Suprapubic skin (tissue), 4 donors: Measurements from ENCODE around the gene CCDC190. TPM values are rescaled to one million over a fixed set of nuclear protein-coding genes. Genes with fewer than 3 reads are reported as not detected.

ENCODE experiments used
- DNase-seq, 2 donors: peaks; one replicate each; pipeline ENCODE4 v3.0.0-alpha.2; 2019; ENCODE audit warnings: low spot score in 2 of 2
- H3K27ac ChIP-seq: fragments of 200-600 bp; sonication (generic); one replicate; pipeline ENCODE4 v1.5.1; 2019
- H3K27me3 ChIP-seq: fragments of 200-600 bp; sonication (generic); one replicate; pipeline ENCODE4 v1.5.1; 2019
- H3K36me3 ChIP-seq: fragments of 200-600 bp; sonication (generic); one replicate; pipeline ENCODE4 v1.5.1; 2019
- H3K4me1 ChIP-seq: fragments of 200-600 bp; sonication (generic); one replicate; pipeline ENCODE4 v1.5.1; 2019
- H3K4me3 ChIP-seq: fragments of 200-600 bp; sonication (generic); one replicate; pipeline ENCODE4 v1.5.1; 2019; ENCODE audit warnings: mild to moderate bottlenecking
- H3K9me3 ChIP-seq: fragments of 200-600 bp; sonication (generic); one replicate; pipeline ENCODE4 v1.5.1; 2019
- EP300 ChIP-seq: sonication (generic); formaldehyde crosslinking; IDR thresholded peaks from one replicate; pipeline ENCODE4 v1.6.1; 2017; ENCODE audit warnings: antibody characterized with exemption
- POLR2A ChIP-seq, 2 donors: fragments of 450-650 bp; IDR thresholded peaks; one replicate each; pipeline ENCODE4 v1.6.1; 2017; ENCODE audit warnings: antibody characterized with exemption in 2 of 2, mild to moderate bottlenecking in 2 of 2, moderate library complexity in 2 of 2
- POLR2AphosphoS5 ChIP-seq, 3 donors: sonication (generic); formaldehyde crosslinking; IDR thresholded peaks; one replicate each; pipeline ENCODE4 v1.6.1; 2017; ENCODE audit warnings: antibody characterized with exemption in 3 of 3
- WGBS: methylation state at CpG from one replicate; pipeline ENCODE4 v1.1.5; 2018; 5-methylcytosine and 5-hydroxymethylcytosine counted together
- total RNA-seq, 4 donors: library from RNA; depleted of rRNA; stranded (reverse); fragments of >200 nt; gene quantifications; one replicate each; pipeline ENCODE4 v1.1.0, GENCODE V29; 2016
- TF ChIP-seq, protein P1 (sequence below), 2 donors: fragments of 200-600 bp in 1 of 2; fragments of 450-650 bp in 1 of 2; sonication (generic) in 1 of 2; IDR thresholded peaks; one replicate each; pipeline ENCODE4 v1.5.1; 2016 to 2019; ENCODE audit warnings: antibody characterized with exemption in 2 of 2, mild to moderate bottlenecking in 1 of 2, moderate library complexity in 1 of 2

CCDC190 gene
- total RNA-seq, 4 donors from 2014 or later, result not detected

DNA sequence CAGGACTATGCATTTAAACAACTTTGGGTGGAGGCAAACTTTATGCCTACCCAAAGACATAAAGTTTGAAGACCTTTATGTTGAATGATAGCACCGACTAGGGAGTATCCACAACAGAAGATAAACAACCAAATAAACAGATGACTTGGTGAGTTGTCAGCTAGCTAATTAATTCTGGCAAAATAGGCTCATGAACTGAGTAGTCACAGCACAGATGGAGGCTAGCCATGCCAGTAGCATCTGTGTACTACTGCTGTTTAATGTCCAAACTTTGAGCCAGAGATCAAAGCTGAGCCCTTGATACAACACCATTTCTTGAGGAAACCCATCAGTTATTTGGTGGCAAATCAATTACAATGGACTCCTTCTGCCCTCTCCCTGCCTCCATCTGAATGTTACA lies 40.3 kb upstream of the CCDC190 start:
- Histone ChIP-seq H3K36me3 (no peaks in the 10 kb centered on the region), H3K9me3 (no peaks in the 10 kb centered on the region), H3K4me3 (no peak overlapping the region), H3K27me3 (no peaks in the 10 kb centered on the region), H3K4me1 (peaks cover 4% of the 10 kb centered on the region), H3K27ac (no peak overlapping the region)
- DNase-seq, result no peak
- WGBS, result 60% methylated on average over 1 of the region's 1 CpG
- no peak for TF ChIP-seq POLR2AphosphoS5 (IDR thresholded peaks at IDR 0.05)
- TF ChIP-seq EP300, result no peak
- TF ChIP-seq POLR2A (IDR thresholded peaks at IDR 0.05), result no peak
- TF ChIP-seq, protein P1, sequence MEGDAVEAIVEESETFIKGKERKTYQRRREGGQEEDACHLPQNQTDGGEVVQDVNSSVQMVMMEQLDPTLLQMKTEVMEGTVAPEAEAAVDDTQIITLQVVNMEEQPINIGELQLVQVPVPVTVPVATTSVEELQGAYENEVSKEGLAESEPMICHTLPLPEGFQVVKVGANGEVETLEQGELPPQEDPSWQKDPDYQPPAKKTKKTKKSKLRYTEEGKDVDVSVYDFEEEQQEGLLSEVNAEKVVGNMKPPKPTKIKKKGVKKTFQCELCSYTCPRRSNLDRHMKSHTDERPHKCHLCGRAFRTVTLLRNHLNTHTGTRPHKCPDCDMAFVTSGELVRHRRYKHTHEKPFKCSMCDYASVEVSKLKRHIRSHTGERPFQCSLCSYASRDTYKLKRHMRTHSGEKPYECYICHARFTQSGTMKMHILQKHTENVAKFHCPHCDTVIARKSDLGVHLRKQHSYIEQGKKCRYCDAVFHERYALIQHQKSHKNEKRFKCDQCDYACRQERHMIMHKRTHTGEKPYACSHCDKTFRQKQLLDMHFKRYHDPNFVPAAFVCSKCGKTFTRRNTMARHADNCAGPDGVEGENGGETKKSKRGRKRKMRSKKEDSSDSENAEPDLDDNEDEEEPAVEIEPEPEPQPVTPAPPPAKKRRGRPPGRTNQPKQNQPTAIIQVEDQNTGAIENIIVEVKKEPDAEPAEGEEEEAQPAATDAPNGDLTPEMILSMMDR (IDR thresholded peaks at IDR 0.05), result no peak

DNA sequence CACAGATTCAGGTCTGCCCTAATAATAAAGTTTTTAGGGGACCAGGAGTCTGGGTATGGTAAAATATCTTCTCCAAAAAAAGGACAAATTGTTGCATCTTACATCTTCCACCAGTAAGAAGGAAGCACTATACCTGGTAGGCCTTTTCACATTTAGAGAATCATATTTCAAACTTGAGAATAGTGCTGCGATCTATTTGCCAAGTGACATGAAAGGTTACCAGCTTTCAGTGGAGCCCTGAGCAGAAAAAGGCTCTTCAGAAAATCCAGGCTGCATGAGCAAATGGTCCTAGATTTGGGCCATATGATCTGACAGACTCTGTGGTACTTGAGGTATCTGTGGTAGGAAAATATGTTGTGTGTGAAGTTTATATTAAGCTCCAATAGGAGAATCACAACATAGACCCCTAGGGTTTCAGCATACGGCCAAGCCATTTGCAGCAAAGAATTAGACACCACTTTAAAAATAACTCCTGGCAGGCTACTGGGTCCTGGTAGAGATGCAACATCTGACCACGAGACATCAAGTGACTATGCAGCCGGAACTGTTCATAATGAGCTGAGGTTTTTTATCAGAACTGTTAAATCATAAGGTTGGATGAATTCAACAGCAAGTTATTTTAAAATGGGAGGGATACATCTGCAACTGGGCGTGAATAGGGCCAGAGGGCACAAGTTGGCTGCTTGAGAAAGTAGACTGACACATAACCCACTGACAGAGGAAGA lies 38.6 kb upstream of the CCDC190 start:
- no peak overlapping the region for H3K4me3 ChIP-seq
- no peak for DNase-seq
- peaks cover under 1% of the 10 kb centered on the region for H3K4me1 ChIP-seq
- H3K9me3 ChIP-seq, result no peaks in the 10 kb centered on the region
- H3K27me3 ChIP-seq, result no peaks in the 10 kb centered on the region
- no peak overlapping the region for H3K27ac ChIP-seq
- H3K36me3 ChIP-seq, result no peaks in the 10 kb centered on the region
- WGBS, result 48% methylated on average over 5 of the region's 5 CpGs
- TF ChIP-seq POLR2A (IDR thresholded peaks at IDR 0.05) (no peak), POLR2AphosphoS5 (IDR thresholded peaks at IDR 0.05) (no peak), EP300 (no peak)
- TF ChIP-seq, protein P1 (IDR thresholded peaks at IDR 0.05), result no peak

DNA sequence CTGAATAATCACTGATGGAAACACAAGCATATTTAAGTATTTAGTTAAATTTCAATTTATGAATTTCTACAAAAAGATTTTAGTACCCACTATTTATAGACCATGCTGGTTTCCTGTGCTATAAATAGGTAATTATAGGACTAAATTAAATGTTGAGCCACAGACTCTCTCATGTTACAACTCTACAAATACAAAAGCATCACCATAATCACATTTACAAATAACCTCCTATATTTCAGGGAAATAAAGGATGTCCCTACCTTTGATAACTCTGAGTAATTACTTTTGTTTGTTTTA lies 32.6 kb upstream of the CCDC190 start:
- no peaks in the 10 kb centered on the region for H3K9me3 ChIP-seq
- no peak for DNase-seq
- TF ChIP-seq EP300 (no peak), POLR2AphosphoS5 (IDR thresholded peaks at IDR 0.05) (no peak)
- H3K36me3 ChIP-seq, result no peaks in the 10 kb centered on the region
- H3K27me3 ChIP-seq, result no peaks in the 10 kb centered on the region
- H3K27ac ChIP-seq, result no peak overlapping the region
- H3K4me3 ChIP-seq, result no peak overlapping the region
- H3K4me1 ChIP-seq, result no peaks in the 10 kb centered on the region

DNA sequence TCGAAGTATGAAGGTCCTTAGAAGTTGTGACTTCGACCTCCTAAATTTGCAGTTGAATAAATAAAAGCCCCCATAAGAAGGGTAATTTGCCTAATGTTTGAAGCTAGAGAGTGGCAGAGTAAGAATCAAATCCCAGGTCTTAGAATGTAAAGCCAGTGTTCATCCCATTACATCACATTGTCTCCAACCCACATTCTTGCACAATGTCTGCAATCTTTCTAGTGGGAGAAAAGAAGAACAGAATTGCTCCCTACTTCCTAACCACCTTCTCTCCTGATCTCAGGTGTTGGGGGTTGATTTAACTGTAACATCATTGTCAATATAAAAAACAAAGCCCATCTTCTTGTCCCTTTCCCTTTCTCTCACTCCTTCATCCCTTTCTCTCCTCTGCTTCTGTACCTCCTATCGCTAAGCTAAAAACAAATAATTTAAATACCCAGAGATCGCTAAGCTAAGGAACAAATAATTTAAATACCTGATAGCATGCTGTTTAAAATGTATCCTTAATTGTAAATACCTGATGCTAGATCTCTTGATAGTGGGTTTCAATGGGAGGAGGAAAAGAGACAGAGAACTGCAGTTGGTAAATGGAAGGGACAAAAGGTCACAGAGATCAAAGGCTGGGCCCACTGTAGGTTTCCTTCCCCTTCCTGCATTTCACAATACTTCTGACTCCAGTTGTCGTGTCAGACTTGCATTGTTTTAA lies 32.1 kb upstream of the CCDC190 start:
- 55% methylated on average over 5 of the region's 5 CpGs for WGBS
- Histone ChIP-seq H3K27me3 (no peaks in the 10 kb centered on the region), H3K4me3 (no peak overlapping the region), H3K4me1 (no peaks in the 10 kb centered on the region), H3K27ac (no peak overlapping the region), H3K36me3 (no peaks in the 10 kb centered on the region), H3K9me3 (no peaks in the 10 kb centered on the region)
- no peak for DNase-seq
- TF ChIP-seq, protein P1 (IDR thresholded peaks at IDR 0.05), result no peak
- TF ChIP-seq EP300 (no peak), POLR2AphosphoS5 (IDR thresholded peaks at IDR 0.05) (no peak), POLR2A (IDR thresholded peaks at IDR 0.05) (no peak)

DNA sequence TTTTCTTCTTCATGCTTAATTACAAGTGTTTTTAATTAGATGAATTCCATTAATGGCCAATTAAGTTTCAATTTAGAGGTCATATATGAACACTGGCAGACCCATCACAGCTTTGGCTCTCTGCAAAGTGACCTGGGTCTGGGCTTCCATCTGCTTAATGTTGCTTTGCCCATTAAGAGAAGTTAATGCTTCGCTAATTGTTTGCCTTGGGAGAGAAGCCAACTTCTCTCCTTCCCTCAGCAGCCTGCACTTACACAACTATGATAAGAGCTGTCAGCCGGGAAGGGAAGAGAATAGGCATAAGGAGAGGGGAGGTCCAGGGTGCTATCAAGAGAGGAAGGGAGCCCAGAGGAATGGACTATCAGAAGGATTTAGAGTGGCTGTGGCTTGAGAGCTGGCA lies 29.0 kb upstream of the CCDC190 start:
- H3K4me1 ChIP-seq, result no peaks in the 10 kb centered on the region
- 82% methylated on average over 2 of the region's 2 CpGs for WGBS
- TF ChIP-seq POLR2A (IDR thresholded peaks at IDR 0.05), result no peak
- no peaks in the 10 kb centered on the region for H3K36me3 ChIP-seq
- no peak overlapping the region for H3K27ac ChIP-seq
- DNase-seq, result no peak
- H3K27me3 ChIP-seq, result no peaks in the 10 kb centered on the region
- H3K4me3 ChIP-seq, result no peak overlapping the region
- no peaks in the 10 kb centered on the region for H3K9me3 ChIP-seq

DNA sequence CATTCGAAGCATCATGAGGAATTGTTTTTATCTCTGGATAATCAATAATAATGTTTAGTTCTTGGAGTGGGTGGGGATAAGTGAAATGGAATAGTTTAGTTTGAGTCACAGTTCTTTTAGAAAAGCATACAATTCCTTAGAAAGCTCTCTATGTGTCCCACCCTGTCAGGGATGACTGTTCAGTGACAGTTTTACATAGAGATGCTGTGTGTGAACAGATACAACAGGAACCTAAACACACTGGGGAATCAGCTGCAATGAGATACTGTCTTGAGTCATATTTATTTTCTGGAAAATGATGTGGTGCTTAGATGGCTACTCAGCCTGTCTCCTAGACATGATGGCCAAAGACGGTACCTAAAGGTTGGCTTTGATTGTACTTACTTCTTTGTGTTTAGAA lies 25.7 kb upstream of the CCDC190 start:
- 93% methylated on average over 2 of the region's 2 CpGs for WGBS
- peaks cover under 1% of the 10 kb centered on the region for H3K27me3 ChIP-seq
- DNase-seq, result no peak
- H3K9me3 ChIP-seq, result no peaks in the 10 kb centered on the region
- TF ChIP-seq, protein P1 (IDR thresholded peaks at IDR 0.05), result no peak
- no peak for TF ChIP-seq POLR2A (IDR thresholded peaks at IDR 0.05)
- TF ChIP-seq EP300, result no peak
- no peak for TF ChIP-seq POLR2AphosphoS5 (IDR thresholded peaks at IDR 0.05)
- H3K4me1 ChIP-seq, result no peaks in the 10 kb centered on the region
- no peaks in the 10 kb centered on the region for H3K36me3 ChIP-seq
- no peak overlapping the region for H3K4me3 ChIP-seq
- no peak overlapping the region for H3K27ac ChIP-seq
